Measurements from ENCODE around the gene OSGEP. TPM values are rescaled to one million over a fixed set of nuclear protein-coding genes. Genes with fewer than 3 reads are reported as not detected.
A peak's percentile ranks its signal among the peaks of the same experiment; 100 is the strongest.

OSGEP gene
- total and polyA plus RNA-seq, 2 of the 13 experiments (the other 11 are each of a cell fraction or from before 2014, with no cell fraction given) = 39.7 to 41.1 TPM

DNA sequence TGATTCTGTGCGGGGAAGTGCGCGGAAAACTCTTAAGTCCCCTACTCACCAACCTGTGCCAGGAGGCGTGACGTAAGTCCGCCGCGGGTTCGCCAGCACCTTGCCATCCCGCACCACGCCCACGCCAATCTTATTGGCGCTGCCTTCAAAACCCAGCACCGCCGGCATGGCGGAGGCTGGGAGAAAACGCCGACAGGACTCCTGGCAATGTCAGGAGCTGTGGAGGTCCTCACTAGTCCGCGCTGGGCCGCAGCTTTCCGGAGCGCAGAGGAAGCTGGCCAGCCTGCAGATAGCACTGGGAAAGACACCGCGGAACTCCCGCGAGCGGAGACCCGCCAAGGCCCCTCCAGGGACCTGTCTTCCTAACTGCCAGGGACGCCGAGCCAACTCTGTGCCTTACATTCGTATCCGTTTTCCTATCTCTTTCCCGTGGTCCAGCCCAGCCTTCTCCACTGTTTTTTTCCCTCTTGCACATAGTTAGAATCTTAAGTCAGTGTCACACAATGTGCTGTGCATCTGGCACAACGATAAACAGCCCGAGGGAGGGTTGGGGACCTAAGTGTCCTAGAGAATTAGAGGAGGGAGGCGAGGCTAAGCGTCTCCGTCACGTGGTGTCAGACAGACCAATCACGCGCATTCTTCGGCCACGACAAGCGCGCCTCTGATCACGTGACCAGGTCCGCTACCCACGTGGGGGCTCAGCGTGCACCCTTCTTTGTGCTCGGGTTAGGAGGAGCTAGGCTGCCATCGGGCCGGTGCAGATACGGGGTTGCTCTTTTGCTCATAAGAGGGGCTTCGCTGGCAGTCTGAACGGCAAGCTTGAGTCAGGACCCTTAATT is at the start of gene OSGEP, which contains the start of gene APEX1 (continued):
- TF ChIP-seq, protein P1, sequence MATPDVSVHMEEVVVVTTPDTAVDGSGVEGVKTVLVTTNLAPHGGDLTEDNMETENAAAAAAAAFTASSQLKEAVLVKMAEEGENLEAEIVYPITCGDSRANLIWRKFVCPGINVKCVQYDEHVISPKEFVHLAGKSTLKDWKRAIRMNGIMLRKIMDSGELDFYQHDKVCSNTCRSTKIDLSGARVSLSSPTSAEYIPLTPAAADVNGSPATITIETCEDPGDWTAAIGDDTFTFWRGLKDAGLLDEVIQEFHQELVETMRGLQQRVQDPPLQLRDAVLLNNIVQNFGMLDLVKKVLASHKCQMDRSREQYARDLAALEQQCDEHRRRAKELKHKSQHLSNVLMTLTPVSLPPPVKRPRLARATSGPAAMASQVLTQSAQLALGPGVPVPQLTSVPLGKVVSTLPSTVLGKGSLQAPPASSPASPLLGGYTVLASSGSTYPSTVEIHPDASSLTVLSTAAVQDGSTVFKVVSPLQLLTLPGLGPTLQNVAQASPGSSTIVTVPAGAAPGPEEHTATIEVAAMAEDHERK (CRISPR knock-in tag; IDR thresholded peaks at IDR 0.05; ENCODE audit: low read depth) = peak; percentile 78
- TF ChIP-seq MEIS1 (CRISPR knock-in tag; IDR thresholded peaks at IDR 0.05; ENCODE audit: borderline replicate concordance) = 0 out of 2 replicates have a peak, but pooled peaks have one; percentile 32
- peak; percentile 35; the same call in 1 of the 2 replicates for TF ChIP-seq ZSCAN9 (CRISPR knock-in tag; IDR thresholded peaks at IDR 0.05; ENCODE audit: borderline replicate concordance)
- TF ChIP-seq, protein P2, sequence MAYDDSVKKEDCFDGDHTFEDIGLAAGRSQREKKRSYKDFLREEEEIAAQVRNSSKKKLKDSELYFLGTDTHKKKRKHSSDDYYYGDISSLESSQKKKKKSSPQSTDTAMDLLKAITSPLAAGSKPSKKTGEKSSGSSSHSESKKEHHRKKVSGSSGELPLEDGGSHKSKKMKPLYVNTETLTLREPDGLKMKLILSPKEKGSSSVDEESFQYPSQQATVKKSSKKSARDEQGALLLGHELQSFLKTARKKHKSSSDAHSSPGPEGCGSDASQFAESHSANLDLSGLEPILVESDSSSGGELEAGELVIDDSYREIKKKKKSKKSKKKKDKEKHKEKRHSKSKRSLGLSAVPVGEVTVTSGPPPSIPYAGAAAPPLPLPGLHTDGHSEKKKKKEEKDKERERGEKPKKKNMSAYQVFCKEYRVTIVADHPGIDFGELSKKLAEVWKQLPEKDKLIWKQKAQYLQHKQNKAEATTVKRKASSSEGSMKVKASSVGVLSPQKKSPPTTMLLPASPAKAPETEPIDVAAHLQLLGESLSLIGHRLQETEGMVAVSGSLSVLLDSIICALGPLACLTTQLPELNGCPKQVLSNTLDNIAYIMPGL (CRISPR knock-in tag; IDR thresholded peaks at IDR 0.05; ENCODE audit: borderline replicate concordance in 1 of 2, low read depth in 1 of 2) = peak; percentile 66 to 93
- TF ChIP-seq ZNF251 (CRISPR knock-in tag; IDR thresholded peaks at IDR 0.05) = no peak; the same call in 1 of the 2 replicates
- peak; percentile 88; the same call in 1 of the 2 replicates for TF ChIP-seq E2F2 (CRISPR knock-in tag; IDR thresholded peaks at IDR 0.05; ENCODE audit: borderline replicate concordance)
- TF ChIP-seq NR2C2 (CRISPR knock-in tag; IDR thresholded peaks at IDR 0.05; ENCODE audit: borderline replicate concordance) = peak; percentile 78
- TF ChIP-seq CBFB (CRISPR knock-in tag; IDR thresholded peaks at IDR 0.05) = peak; percentile 18; the same call in 1 of the 2 replicates
- TF ChIP-seq HDAC1 (CRISPR knock-in tag; IDR thresholded peaks at IDR 0.05) = peak; percentile 92
- TF ChIP-seq ZNF33A (CRISPR knock-in tag; IDR thresholded peaks at IDR 0.05; ENCODE audit: borderline replicate concordance) = no peak
- TF ChIP-seq, protein P3, sequence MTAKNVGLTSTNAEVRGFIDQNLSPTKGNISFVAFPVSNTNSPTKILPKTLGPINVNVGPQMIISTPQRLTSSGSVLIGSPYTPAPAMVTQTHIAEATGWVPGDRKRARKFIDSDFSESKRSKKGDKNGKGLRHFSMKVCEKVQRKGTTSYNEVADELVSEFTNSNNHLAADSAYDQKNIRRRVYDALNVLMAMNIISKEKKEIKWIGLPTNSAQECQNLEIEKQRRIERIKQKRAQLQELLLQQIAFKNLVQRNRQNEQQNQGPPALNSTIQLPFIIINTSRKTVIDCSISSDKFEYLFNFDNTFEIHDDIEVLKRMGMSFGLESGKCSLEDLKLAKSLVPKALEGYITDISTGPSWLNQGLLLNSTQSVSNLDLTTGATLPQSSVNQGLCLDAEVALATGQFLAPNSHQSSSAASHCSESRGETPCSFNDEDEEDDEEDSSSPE (CRISPR knock-in tag; IDR thresholded peaks at IDR 0.05) = peak; percentile 72
- TF ChIP-seq SRSF1 (optimal IDR thresholded peaks at IDR 0.05; ENCODE audit: low read depth, low read length) = peak; percentile 83
- no peak for TF ChIP-seq CCAR2 (optimal IDR thresholded peaks at IDR 0.05; ENCODE audit: low read depth, low read length)
- TF ChIP-seq HMG20A (CRISPR knock-in tag; IDR thresholded peaks at IDR 0.05; ENCODE audit: borderline replicate concordance) = no peak
- TF ChIP-seq, protein P4, sequence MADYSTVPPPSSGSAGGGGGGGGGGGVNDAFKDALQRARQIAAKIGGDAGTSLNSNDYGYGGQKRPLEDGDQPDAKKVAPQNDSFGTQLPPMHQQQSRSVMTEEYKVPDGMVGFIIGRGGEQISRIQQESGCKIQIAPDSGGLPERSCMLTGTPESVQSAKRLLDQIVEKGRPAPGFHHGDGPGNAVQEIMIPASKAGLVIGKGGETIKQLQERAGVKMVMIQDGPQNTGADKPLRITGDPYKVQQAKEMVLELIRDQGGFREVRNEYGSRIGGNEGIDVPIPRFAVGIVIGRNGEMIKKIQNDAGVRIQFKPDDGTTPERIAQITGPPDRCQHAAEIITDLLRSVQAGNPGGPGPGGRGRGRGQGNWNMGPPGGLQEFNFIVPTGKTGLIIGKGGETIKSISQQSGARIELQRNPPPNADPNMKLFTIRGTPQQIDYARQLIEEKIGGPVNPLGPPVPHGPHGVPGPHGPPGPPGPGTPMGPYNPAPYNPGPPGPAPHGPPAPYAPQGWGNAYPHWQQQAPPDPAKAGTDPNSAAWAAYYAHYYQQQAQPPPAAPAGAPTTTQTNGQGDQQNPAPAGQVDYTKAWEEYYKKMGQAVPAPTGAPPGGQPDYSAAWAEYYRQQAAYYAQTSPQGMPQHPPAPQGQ (CRISPR knock-in tag; IDR thresholded peaks at IDR 0.05; ENCODE audit: borderline replicate concordance) = no peak
- peak; percentile 86 for TF ChIP-seq TGIF2 (CRISPR knock-in tag; IDR thresholded peaks at IDR 0.05)
- TF ChIP-seq ZNF710 (CRISPR knock-in tag; IDR thresholded peaks at IDR 0.05; ENCODE audit: borderline replicate concordance) = peak; percentile 45; the same call in 1 of the 2 replicates
